Measurements from ENCODE around the gene UROD.
"Not testable (repeated sequence)": the region's sequence is repeated elsewhere in the genome, so short reads cannot be mapped to it uniquely, and the experiment has no call there.

The UROD gene

DNA sequence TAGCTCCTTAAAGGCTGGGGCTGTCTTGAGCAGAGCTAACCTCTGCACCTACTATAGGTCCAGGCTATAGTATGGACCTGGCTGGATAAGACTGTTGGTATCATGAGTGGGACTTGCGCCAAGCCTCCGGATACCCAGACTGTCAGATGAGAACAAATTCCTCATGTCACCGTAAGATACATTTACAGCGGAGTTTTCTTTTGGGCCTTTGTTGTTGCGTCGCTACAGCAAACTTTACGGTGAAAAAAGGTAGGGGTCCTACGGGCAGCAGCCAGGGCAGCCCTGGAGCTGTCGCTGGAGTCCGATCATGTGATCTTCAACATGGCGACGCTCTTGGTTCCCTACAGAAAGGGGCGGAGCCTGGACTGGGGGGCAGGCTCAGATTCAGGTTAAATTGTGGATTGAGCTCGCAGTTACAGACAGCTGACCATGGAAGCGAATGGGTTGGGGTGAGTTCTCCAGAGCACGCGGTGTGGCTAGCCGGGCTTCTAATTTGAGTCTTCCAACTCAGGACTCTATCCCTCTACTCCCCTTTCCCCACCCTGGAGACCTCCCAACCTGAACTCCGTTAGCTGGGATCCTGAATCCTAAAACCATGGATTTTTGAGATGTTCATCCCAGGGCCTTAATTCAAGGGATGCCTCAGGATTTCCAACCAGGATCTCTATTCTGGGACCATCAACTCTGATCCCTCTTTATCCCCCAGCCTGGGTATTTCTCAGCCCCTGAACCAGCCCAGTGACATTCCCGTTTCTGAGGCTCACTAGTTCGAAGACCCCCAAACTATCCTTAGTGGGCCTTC lies at the start of gene UROD:
TSS of gene UROD (plus strand) at position 418 of the 802 bp plus-strand sequence. CDS start at position 430, 12 bp downstream.
- peak within 1 kb of the TSS; percentile 27 to 94 (median 90) for H3K27ac ChIP-seq
- peak within 1 kb of the TSS; percentile 89 to 100 (median 93) for H3K4me3 ChIP-seq

- Histone ChIP-seq H3K27ac (no peak overlapping the region), H3K4me3 (no peak overlapping the region)
These were observed 49.3 kb upstream of the UROD start for GRCh38 chr1:44962729-44963128.

DNA sequence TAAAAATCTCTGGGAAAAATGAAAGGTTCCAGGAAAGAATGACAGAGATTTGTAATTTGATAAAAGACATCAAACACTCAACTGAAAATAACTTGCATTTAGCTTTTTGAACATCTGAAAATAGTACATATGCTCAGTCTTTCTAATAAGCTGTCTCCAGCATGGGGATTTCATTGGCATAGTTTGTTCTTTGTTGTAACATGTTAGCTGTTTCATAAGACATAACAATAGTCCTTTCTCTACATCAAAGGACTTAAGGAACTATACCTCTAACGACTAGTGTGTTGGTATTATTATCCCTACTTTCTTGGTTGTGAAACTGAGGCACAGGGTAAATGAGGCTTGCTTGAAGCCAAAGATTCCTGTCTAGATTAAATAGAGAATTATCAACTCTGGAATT lies 47.7 kb upstream of the UROD start:
- Histone ChIP-seq H3K4me3 (no peak overlapping the region), H3K27ac (peak overlapping the region in 2 of 21 experiments; percentile 25 to 39)

- no peak overlapping the region for H3K27ac ChIP-seq
- H3K4me3 ChIP-seq = no peak overlapping the region
These were observed 41.7 kb upstream of the UROD start for GRCh38 chr1:44970317-44970716.

- Histone ChIP-seq H3K27ac (no peak overlapping the region), H3K4me3 (no peak overlapping the region)
These were observed 38.4 kb upstream of the UROD start for GRCh38 chr1:44973645-44974044.

DNA sequence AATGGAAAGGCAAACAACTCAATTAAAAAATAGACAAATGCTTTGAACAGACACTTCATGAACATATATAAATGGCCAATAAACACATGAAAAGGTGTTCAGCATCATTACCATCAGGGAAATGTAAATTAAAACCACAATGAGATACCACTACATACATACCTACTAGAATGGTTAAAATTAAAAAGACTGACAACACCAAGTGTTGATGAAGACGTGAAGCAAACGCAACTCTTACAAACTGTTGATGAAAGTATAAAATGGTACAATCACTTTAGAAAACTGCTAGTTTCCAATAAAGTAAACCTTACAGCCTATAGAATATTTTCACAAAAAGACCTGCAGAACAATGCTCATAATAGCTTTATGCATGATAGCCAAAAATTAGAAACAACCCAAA lies 35.8 kb upstream of the UROD start:
- Histone ChIP-seq H3K4me3 (no peak overlapping the region), H3K27ac (no peak overlapping the region)

- not testable (repeated sequence) for H3K27ac ChIP-seq, H3K4me3 ChIP-seq
These were observed 34.7 kb upstream of the UROD start for GRCh38 chr1:44977372-44977771.

GRCh38 chr1:44985747-44986359 lies 26.2 kb upstream of the UROD start:
- peak overlapping the region in 20 of 21 experiments; percentile 57 to 89 (median 73) for H3K27ac ChIP-seq
- peak overlapping the region; percentile 54 to 80 (median 72) for H3K4me3 ChIP-seq

- H3K4me3 ChIP-seq = no peak overlapping the region
- H3K27ac ChIP-seq = no peak overlapping the region
These were observed 23.4 kb upstream of the UROD start for GRCh38 chr1:44988531-44989156.

- Histone ChIP-seq H3K27ac (no peak overlapping the region), H3K4me3 (no peak overlapping the region)
These were observed 17.6 kb upstream of the UROD start for GRCh38 chr1:44994309-44994898.

DNA sequence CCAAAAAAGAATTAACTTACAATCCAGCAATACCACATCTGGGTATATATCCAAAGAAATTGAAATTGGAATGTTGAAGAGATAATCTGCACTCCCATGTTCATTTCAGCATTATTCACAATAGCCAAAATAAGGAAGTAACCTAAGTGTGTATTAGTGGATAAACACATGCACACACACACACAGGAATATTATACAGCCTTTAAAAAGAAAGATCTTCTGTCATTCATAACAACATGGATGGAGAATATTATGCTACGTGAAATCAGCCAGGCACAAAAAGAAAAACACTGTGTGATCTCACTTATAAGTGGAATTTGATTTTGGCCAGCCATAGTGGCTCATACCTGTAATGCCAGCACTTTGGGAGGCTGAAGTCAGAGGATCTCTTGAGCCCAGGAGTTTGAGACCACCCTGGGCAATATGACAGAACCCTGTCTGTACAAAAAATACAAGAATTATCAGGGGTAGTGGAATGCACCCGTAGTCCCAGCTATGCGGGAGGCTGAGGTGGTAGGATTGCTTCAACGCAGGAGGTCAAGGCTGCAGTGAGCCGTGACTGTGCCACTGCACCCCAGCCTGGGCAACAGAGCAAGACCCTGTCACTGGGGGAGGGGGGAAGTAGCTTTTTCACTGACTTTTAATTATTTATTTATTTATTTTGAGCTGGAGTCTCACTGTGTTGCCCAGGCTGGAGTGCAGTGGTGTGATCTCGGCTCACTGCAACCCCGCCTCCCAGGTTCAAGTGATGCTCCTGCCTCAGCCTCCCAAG lies 16.4 kb upstream of the UROD start:
- H3K27ac ChIP-seq = no peak overlapping the region
- H3K4me3 ChIP-seq = no peak overlapping the region

- H3K27ac ChIP-seq = no peak overlapping the region
- H3K4me3 ChIP-seq = no peak overlapping the region
These were observed 12.8 kb upstream of the UROD start for GRCh38 chr1:44999232-44999631.

GRCh38 chr1:45001011-45001481 lies 11.0 kb upstream of the UROD start:
- H3K4me3 ChIP-seq = no peak overlapping the region
- peak overlapping the region in 10 of 21 experiments; percentile 17 to 69 (median 34) for H3K27ac ChIP-seq

DNA sequence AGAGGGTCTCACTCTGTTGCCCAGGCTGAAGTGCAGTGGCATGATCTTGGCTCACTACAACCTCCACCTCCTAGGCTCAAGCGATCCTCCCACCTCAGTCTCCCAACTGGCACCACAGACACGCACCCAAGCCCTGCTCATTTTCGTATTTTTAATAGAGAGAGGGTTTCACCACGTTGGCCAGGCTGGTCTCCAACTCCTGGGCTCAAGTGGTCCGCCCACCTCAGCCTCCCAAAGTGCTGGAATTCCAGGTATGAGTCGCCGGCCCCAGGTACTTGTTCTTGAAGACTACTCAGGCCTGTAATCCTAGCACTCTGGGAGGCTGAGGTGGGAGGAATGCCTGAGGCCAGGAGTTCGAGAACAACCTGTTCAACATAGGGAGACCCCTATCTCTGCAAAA lies 10.5 kb upstream of the UROD start:
- not testable (repeated sequence) for H3K4me3 ChIP-seq
- H3K27ac ChIP-seq = peak overlapping the region in 6 of 21 experiments; percentile 26 to 50 (median 32)

- H3K27ac ChIP-seq = no peak overlapping the region
These were observed 9.1 kb upstream of the UROD start for GRCh38 chr1:45002650-45003645.

DNA sequence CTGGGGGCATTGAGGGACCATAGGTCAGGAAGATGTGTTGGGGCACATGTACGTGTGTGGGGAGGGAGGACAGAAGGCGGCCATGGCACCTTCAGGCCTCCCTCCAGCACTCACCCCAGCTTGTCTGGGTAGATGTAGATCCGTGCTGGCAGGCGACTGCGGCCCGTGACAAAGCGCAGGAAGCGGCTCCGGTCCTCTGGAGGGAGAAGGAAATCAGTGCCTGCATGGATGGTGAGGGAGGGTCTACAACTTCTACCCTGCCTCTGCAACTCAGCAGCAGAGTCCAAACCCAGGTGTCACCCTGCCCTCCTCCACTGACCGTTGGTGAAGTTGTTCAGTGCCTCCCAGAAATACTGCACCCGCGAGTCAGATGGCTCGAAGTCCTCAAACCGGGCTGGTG lies 8.3 kb upstream of the UROD start:
- no peak overlapping the region for H3K27ac ChIP-seq
- H3K4me3 ChIP-seq = no peak overlapping the region

More at GRCh38 chr1:45002650-45003645, 9.1 kb upstream of the UROD start:
- no peak overlapping the region for H3K4me3 ChIP-seq

GRCh38 chr1:45004281-45004920 lies 7.7 kb upstream of the UROD start:
- Histone ChIP-seq H3K27ac (no peak overlapping the region), H3K4me3 (no peak overlapping the region)

DNA sequence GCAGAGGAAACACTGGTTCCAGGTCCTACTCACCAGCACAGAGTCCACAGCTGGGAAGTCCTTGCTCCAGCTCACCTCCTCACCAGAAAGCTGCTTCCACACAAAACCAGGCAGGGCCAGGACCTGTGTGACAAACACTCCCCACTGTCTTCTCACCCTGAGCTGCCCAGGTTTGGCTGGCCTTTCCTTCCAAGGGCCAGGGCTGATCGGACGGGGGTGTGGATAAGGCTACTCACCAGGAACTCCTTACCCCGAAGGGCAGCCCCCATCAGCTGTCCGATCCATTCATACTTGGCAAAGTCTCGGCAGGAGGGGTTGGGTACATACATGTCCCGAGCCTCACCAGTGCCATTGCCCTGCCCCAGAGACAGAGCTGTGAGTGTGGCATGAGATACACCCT lies 6.3 kb upstream of the UROD start:
- no peak overlapping the region for H3K27ac ChIP-seq
- H3K4me3 ChIP-seq = no peak overlapping the region
